GM21515 (cell line): Measurements from ENCODE around the gene ASPN.
"Not testable (repeated sequence)": the region's sequence is repeated elsewhere in the genome, so short reads cannot be mapped to it uniquely, and the experiment has no call there.

Source experiments
- ATAC-seq: cut with Tn5 transposase; IDR thresholded peaks from one replicate; pipeline ENCODE4 v1.9.1; 2021; ENCODE audit not compliant: unreplicated experiment

ASPN gene

GRCh38 chr9:92423612-92424011 is 58.7 kb downstream of the ASPN start:
- ATAC-seq = no peak

GRCh38 chr9:92422611-92423338 is 59.5 kb downstream of the ASPN start:
- ATAC-seq = no peak

- ATAC-seq = no peak
Observed at GRCh38 chr9:92414566-92414965, 67.7 kb downstream of the ASPN start.

GRCh38 chr9:92411157-92411556 is 71.1 kb downstream of the ASPN start:
- not testable (repeated sequence) for ATAC-seq

- ATAC-seq = no peak
Observed at GRCh38 chr9:92408747-92409478, 73.4 kb downstream of the ASPN start.

- ATAC-seq = no peak
Observed at GRCh38 chr9:92407818-92408217, 74.5 kb downstream of the ASPN start.

GRCh38 chr9:92406477-92406876 is 75.8 kb downstream of the ASPN start:
- no peak for ATAC-seq
